Mucosa of descending colon (tissue), 3 donors: ENCODE measurements around the gene HBQ1. TPM values are rescaled to one million over a fixed set of nuclear protein-coding genes. Genes with fewer than 3 reads are reported as not detected.

Experiments used
- ATAC-seq: fragments of 200-7000 bp; cut with Tn5 transposase; one replicate; pipeline ENCODE4 v1.9.1; 2020; ENCODE audit warnings: mild to moderate bottlenecking, moderate library complexity
- DNase-seq, 3 donors: peaks; one replicate each; pipeline ENCODE4 v3.0.0-alpha.2; 2020
- H3K36me3 ChIP-seq: fragments of 200-600 bp; one replicate; pipeline ENCODE4 v1.8.0; 2021; ENCODE audit warnings: low read depth, mild to moderate bottlenecking
- H3K4me1 ChIP-seq: fragments of 200-600 bp; one replicate; pipeline ENCODE4 v1.8.0; 2021; ENCODE audit warnings: low read depth, mild to moderate bottlenecking
- H3K4me3 ChIP-seq: fragments of 200-600 bp; one replicate; pipeline ENCODE4 v1.8.0; 2021; ENCODE audit warnings: mild to moderate bottlenecking
- H3K9me3 ChIP-seq: fragments of 200-600 bp; one replicate; pipeline ENCODE4 v1.8.0; 2021; ENCODE audit warnings: mild to moderate bottlenecking
- CTCF ChIP-seq: fragments of 200-600 bp; IDR thresholded peaks from one replicate; pipeline ENCODE4 v1.8.0; 2022; ENCODE audit warnings: antibody characterized with exemption, mild to moderate bottlenecking
- intact Hi-C, 2 donors: fragments of 100-400 bp; cut with DNase I in 1 of 2; cut with micrococcal nuclease in 1 of 2; formaldehyde crosslinking; loops; one replicate each; pipeline versions ENCODE4 v1.11.0 to v1.11.1; 2022; cut with DNase I, micrococcal nuclease
- total RNA-seq, 3 donors: library from RNA; stranded (reverse); fragmentation: NEBNext Ultra II Directional in 2 of 3; extraction: Animal tissue kit (Norgen Biotek cat#: 25700) in 2 of 3; gene quantifications; one replicate each; pipeline versions ENCODE4 v1.2.1 to v1.2.4, GENCODE V29; 2021 to 2023
- donor health status: DM: no; HTN: no; CAD: no; lungs with moderate emphysema.
- donor health status: DM: no; HTN: no; CAD: no.
- donor health status: DM: no; HTN: yes; CAD: no.

Gene HBQ1
- total RNA-seq, 3 donors from 2014 or later, result not detected

- H3K4me1 ChIP-seq, result peaks cover 13% of the 10 kb centered on the region
- DNase-seq (no peak), ATAC-seq (no peak)
- intact Hi-C loops, result no loop called here
- H3K36me3 ChIP-seq, result no peaks in the 10 kb centered on the region
- no peak for TF ChIP-seq CTCF
- no peaks in the 10 kb centered on the region for H3K9me3 ChIP-seq
- no peak overlapping the region for H3K4me3 ChIP-seq
Measured at GRCh38 chr16:177394-177822, 2.9 kb upstream of the HBQ1 start.

GRCh38 chr16:177981-178667 lies 2.1 kb upstream of the HBQ1 start:
- Histone ChIP-seq H3K4me1 (peaks cover 13% of the 10 kb centered on the region), H3K9me3 (no peaks in the 10 kb centered on the region), H3K36me3 (no peaks in the 10 kb centered on the region), H3K4me3 (no peak overlapping the region)
- intact Hi-C loops, result no loop called here
- DNase-seq (no peak), ATAC-seq (no peak)
- no peak for TF ChIP-seq CTCF

GRCh38 chr16:178668-179015 lies 1.6 kb upstream of the HBQ1 start:
- no peak for DNase-seq
- H3K9me3 ChIP-seq, result no peaks in the 10 kb centered on the region
- H3K4me1 ChIP-seq, result peaks cover 13% of the 10 kb centered on the region
- ATAC-seq, result no peak
- intact Hi-C loops, result no loop called here
- H3K4me3 ChIP-seq, result no peak overlapping the region
- no peaks in the 10 kb centered on the region for H3K36me3 ChIP-seq
- no peak for TF ChIP-seq CTCF

- Histone ChIP-seq H3K4me1 (peaks cover 13% of the 10 kb centered on the region), H3K4me3 (no peak overlapping the region), H3K36me3 (no peaks in the 10 kb centered on the region), H3K9me3 (no peaks in the 10 kb centered on the region)
- ATAC-seq (no peak), DNase-seq (no peak)
- intact Hi-C loops, result loop anchor here (5.0 kb wide), 1 partner anchor 72 kb away; no protein-coding TSS in a partner anchor
- TF ChIP-seq CTCF, result no peak
Measured at GRCh38 chr16:179211-180092, 807 bp upstream of the HBQ1 start.

- intact Hi-C loops, result loop anchor here (5.0 kb wide), 1 partner anchor 74 kb away; no protein-coding TSS in a partner anchor
- H3K36me3 ChIP-seq, result no peaks in the 10 kb centered on the region
- ATAC-seq (peak; percentile 94), DNase-seq (peak in 2 of 3 donors; percentile 77 to 83)
- H3K9me3 ChIP-seq, result no peaks in the 10 kb centered on the region
- H3K4me1 ChIP-seq, result peaks cover 13% of the 10 kb centered on the region
- no peak overlapping the region for H3K4me3 ChIP-seq
- TF ChIP-seq CTCF, result no peak
Measured at GRCh38 chr16:180681-181564, 664 bp downstream of the HBQ1 start.
